AG09319 (cell line): ENCODE results near the gene SETD1B.
A peak's percentile ranks its signal among the peaks of the same experiment; 100 is the strongest.

ENCODE experiments used
- DNase-seq: peaks from one replicate; pipeline ENCODE4 v3.0.0-alpha.2; 2010; ENCODE audit warnings: low read depth; ENCODE audit errors: extremely low read depth
- TF ChIP-seq, protein P1 (sequence below): IDR thresholded peaks from 2 replicates; pipeline ENCODE4 v1.5.1; 2011; ENCODE audit warnings: low read depth, mild to moderate bottlenecking, inconsistent platforms, low read length, moderate library complexity

SETD1B gene

DNA sequence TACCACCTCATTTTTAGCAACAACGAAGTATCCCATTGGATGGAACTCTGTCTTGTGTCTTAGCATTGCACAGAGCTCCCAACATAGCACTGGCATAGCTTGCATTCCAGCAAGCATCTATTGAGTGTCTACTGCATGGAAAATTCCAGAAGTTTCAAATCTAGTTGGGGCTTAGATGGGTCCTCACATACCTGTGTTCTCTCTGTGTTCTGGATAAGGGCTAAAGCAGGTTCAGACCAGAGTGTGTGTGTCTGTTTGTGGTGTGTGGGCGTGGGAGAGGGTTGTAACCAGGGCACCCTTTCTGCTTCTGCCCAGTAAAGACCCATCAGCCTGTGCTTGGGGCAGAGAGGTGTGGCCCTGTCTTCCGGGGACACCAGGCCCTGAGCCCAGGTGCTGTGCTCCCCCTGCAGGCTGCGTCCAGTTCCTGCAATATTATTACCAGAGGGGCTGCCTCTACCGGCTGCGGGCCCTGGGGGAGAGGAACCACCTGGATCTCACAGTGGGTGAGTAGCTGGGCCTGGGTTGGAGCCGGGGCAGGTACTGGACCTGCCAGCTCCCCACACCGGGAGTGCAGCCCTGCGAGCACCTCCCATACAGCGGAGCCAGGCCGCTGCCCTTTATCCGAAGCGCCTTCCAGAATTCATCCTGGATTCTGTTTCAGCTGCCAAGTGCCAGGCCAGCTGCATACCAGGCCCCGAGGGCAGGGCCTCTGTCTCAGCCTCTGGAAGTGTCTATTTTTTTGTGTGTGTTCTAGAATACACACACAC lies 30.6 kb upstream of the SETD1B start:
- TF ChIP-seq, protein P1, sequence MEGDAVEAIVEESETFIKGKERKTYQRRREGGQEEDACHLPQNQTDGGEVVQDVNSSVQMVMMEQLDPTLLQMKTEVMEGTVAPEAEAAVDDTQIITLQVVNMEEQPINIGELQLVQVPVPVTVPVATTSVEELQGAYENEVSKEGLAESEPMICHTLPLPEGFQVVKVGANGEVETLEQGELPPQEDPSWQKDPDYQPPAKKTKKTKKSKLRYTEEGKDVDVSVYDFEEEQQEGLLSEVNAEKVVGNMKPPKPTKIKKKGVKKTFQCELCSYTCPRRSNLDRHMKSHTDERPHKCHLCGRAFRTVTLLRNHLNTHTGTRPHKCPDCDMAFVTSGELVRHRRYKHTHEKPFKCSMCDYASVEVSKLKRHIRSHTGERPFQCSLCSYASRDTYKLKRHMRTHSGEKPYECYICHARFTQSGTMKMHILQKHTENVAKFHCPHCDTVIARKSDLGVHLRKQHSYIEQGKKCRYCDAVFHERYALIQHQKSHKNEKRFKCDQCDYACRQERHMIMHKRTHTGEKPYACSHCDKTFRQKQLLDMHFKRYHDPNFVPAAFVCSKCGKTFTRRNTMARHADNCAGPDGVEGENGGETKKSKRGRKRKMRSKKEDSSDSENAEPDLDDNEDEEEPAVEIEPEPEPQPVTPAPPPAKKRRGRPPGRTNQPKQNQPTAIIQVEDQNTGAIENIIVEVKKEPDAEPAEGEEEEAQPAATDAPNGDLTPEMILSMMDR, result peak; percentile 86

DNA sequence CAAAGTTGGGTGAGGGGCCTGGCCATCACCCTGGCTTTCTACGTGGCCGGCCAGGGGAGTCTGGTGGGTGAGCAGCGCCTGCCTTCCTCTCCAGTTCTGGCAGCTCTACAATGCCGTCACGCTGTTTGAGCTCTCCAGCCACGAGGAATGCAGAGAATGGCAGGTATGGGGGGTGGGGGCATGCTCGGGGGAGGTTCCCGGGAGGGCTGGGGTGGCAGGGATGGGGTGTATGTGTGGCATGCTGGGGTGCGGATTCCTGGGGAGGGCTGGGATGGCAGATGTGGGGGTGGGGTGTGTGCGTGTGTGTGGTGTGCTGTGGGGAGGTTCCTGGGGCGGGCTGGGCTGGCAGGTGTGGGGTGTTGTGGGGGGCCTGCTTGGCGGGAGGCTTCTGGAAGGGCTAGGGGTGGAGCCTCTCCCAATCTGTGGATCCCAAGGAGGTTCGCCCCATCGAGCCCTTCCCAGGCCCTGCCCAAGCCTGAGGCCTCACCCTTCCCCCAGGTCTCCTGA lies 28.8 kb upstream of the SETD1B start:
- TF ChIP-seq, protein P1, result no peak
- DNase-seq, result no peak

More for the DNA sequence above, 30.6 kb upstream of the SETD1B start:
- no peak for DNase-seq

DNA sequence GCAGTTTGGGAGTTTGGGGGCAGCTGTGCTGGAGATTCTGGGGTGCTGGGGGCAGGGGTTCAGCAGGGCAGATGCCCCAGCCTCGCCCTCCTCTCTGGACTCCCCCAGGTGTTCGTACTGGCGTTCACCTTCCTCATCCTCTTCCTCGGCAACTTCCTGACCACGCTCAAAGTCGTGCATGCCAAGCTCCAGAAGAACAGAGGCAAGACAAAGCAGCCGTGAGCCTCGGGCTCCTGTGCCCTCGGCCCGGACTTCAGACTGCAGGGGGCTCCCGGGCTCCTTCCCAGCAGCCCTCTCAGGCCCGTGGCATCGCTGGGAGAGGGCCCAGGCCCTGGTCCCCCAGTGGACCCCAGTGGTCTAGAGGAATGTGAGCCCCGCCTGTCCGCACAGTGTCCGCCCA lies 28.3 kb upstream of the SETD1B start:
- TF ChIP-seq, protein P1, result no peak
- no peak for DNase-seq

DNA sequence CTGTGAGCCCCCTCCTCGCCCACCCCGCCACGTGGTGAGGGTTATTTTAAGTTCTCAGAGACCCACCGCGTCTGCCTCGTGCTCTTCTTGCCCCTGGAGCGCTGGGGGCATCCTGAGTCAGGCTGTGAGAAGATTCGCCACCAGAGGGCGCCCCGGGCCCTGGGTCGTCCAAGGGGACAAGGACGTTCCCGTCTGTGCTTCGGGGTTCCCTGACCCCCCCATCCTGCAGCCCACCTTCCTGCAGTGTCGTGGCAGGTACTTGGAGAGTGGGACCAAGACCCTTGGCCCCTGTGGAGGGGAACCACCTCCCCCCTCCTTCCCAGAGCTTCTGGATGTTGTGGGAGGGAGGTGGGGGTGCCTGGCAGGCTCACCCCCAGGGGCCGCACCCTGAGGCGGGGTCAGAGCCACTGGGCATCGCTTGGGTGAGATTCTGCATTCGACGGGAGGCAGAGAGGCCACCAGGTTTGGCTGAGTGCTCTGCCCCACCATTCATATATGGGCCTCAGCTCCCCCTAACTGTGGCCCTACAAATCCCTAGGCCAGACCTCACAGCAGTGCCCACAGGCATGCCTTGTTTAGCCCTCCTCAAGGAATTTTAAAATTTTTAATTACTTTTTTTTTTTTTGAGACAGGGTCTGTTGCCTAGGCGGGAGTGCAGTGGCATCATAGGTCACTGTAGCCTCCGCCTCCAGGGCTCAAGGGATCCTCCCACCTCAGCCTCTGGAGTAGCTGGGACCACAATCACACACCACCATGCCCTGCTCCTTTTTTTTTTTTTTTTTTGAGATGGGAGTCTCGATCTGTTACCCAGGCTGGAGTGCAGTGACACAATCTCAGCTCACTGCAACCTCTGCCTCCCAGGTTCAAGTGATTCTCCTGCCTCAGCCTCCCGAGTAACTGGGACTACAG lies 27.4 kb upstream of the SETD1B start:
- TF ChIP-seq, protein P1, result peak; percentile 91
- no peak for DNase-seq

DNA sequence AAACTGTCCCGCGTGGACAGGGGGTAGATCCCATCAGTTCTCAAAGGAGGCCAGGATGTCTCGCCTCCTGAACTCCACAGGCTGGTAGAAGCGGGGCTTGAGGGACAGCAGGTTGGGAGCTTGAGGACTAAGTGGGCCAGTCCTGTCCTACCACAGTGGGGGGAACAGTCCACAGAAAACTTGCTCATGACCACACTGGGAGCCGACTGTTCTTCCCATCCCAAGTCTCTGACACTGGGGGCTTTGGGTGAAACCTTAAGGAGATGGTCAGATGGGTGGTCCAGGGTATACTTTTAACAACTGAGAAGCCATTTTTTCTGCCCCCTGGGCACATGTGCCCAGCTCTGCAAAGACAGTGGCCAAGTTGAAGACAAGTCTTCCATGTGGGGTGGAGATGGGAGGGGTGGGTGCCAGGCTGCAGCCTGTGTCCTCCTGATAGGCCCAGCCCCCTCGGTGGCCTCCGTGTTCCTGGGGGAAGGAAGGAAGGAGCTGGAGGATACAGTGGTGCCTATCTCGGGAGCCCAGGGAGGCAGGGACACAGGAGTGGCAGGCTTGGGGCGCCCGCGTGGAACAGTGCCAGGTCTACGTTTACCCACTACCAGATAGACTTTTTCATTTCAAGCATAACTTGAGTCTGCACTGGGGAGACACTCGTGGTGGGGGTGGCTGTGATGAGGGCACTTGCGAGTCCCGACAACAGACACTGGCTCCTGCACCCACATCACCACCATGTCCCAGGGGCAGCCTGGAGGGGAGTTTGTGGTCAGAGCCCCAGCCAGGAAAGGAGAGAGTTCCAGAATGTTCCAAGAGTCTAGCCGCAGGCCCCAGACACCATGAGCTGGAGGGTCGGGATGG lies 25.0 kb upstream of the SETD1B start:
- TF ChIP-seq, protein P1, result no peak
- no peak for DNase-seq

DNA sequence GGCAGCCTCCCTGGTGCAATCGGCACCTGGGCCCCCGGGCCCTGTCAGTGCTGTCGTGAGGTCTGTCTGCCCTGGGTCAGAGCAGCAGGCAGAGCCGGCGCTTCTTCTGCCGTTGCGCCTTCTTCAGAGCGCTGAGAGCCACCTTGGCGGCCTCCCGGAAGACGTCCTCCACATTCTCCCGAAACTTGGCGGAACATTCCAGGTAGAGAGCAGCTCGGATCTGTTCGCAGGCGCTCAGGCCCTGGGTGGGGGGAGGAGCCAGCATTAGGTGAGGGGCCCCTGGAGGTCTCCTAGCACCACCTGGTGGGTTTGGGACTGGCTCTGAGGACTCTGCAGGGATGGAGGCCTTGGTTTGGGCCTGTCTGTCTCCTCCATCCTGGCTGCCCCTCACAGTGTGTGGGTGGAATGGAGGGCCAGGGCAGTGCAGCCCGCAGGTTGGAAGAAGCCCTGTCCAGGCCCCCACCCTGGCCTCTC lies 24.4 kb upstream of the SETD1B start:
- DNase-seq, result no peak
- TF ChIP-seq, protein P1, result no peak
